Aorta (tissue), 5 donors: ENCODE results near the gene DPY30. TPM values are rescaled to one million over a fixed set of nuclear protein-coding genes. Genes with fewer than 3 reads are reported as not detected.
"Not testable (repeated sequence)": the region's sequence is repeated elsewhere in the genome, so short reads cannot be mapped to it uniquely, and the experiment has no call there.

ENCODE experiments used
- ATAC-seq: fragments of 200-7000 bp; cut with Tn5 transposase; one replicate; pipeline ENCODE4 v1.9.1; 2022; ENCODE audit warnings: moderate library complexity; ENCODE audit not compliant: low FRiP score
- DNase-seq, 2 donors: peaks; one replicate each; pipeline ENCODE4 v3.0.0-alpha.2; 2020
- H3K27ac ChIP-seq, 2 donors: one replicate each; pipeline ENCODE4 v1.5.1; 2013; ENCODE audit warnings: low read length in 2 of 2, mild to moderate bottlenecking in 2 of 2, moderate library complexity in 2 of 2, control low read depth in 1 of 2, inconsistent platforms in 1 of 2, low read depth in 1 of 2
- H3K27me3 ChIP-seq, 2 donors: one replicate each; pipeline ENCODE4 v1.6.1; 2013; ENCODE audit warnings: control low read depth in 1 of 2, low read length in 1 of 2, mild to moderate bottlenecking in 1 of 2, moderate library complexity in 1 of 2; ENCODE audit not compliant: insufficient read depth in 2 of 2, control insufficient read depth in 1 of 2
- H3K36me3 ChIP-seq, 2 donors: one replicate each; pipeline ENCODE4 v1.6.1; 2013; ENCODE audit warnings: control low read depth in 1 of 2, low read length in 1 of 2, mild to moderate bottlenecking in 1 of 2; ENCODE audit not compliant: insufficient read depth in 2 of 2, control insufficient read depth in 1 of 2
- H3K4me1 ChIP-seq, 2 donors: one replicate each; pipeline ENCODE4 v1.6.1; 2013; ENCODE audit warnings: low read length in 2 of 2, control low read depth in 1 of 2, mild to moderate bottlenecking in 1 of 2, moderate library complexity in 1 of 2; ENCODE audit not compliant: insufficient read depth in 2 of 2, control insufficient read depth in 1 of 2
- H3K4me3 ChIP-seq, 2 donors: one replicate each; pipeline ENCODE4 v1.5.1; 2013; ENCODE audit warnings: low read length in 2 of 2, control low read depth in 1 of 2, mild to moderate bottlenecking in 1 of 2
- H3K9me3 ChIP-seq: one replicate; pipeline ENCODE4 v1.6.1; 2013; ENCODE audit warnings: mild to moderate bottlenecking, low read length; ENCODE audit not compliant: control insufficient read depth
- WGBS, 2 donors: extraction: QIAGEN DNeasy Blood & Tissue Kit; methylation state at CpG; one replicate each; pipeline ENCODE4 v1.1.7; 2013; 5-methylcytosine and 5-hydroxymethylcytosine counted together
- intact Hi-C, 2 donors: fragments of 100-400 bp; cut with DNase I; formaldehyde crosslinking; loops; one replicate each; pipeline versions ENCODE4 v1.14.2 to v1.15.0; 2022
- polyA plus RNA-seq, 2 donors: library from polyadenylated mRNA; stranded (reverse); fragments of 200-250 nt; gene quantifications; one replicate each; pipeline ENCODE4 v1.2.3, GENCODE V29; 2013
- total RNA-seq, 2 donors: library from RNA; stranded (reverse); fragmentation: NEBNext Ultra II Directional; extraction: Animal tissue kit (Norgen Biotek cat#: 25700); gene quantifications; one replicate each; pipeline ENCODE4 v1.2.1, GENCODE V29; 2021
- donor health status: healthy with polysubstance abuse.
- donor health status: Bipolar disorder and iron deficiency.
- donor health status: DM: no; HTN: no; CAD: no.
- donor health status: DM: no; HTN: no; CAD: no.
- donor health status: DM: yes; HTN: yes; CAD: no.

The DPY30 gene
- total and polyA plus RNA-seq, 4 donors, result 38.4 to 131 (median 63.5) TPM

GRCh38 chr2:32012872-32013271 is 26.7 kb downstream of the DPY30 start:
- H3K27ac ChIP-seq, result no peak overlapping the region
- no peaks in the 10 kb centered on the region for H3K27me3 ChIP-seq
- no peaks in the 10 kb centered on the region for H3K9me3 ChIP-seq
- peaks cover 2 to 3% of the 10 kb centered on the region in 2 donors for H3K36me3 ChIP-seq
- intact Hi-C loops, result loop anchor here in 1 of 2 donors (5.0 kb wide), 1 partner anchor 49 kb away; the partner anchor contains the start of gene SPAST
- no peak overlapping the region for H3K4me3 ChIP-seq
- ATAC-seq (no peak), DNase-seq (no peak)
- no peaks in the 10 kb centered on the region for H3K4me1 ChIP-seq
- 84 to 89% methylated on average over 1 of the region's 1 CpG for WGBS, 2 donors

- 78 to 79% methylated on average over 5 of the region's 5 CpGs for WGBS, 2 donors
- DNase-seq, result no peak
Observed at GRCh38 chr2:32011485-32011960, 28.1 kb downstream of the DPY30 start.

GRCh38 chr2:32010670-32011484 is 28.7 kb downstream of the DPY30 start, which contains the start of gene MEMO1:
Gene MEMO1, minus strand, starts transcription at chr2:32011008. Its CDS starts 761 bp downstream, at chr2:32010247.
- Histone ChIP-seq H3K9me3 (no peaks in the 10 kb centered on the region), H3K4me3 (peak within 1 kb of the TSS; percentile 83 to 84), H3K27me3 (no peaks in the 10 kb centered on the region), H3K27ac (peak within 1 kb of the TSS; percentile 16 to 86), H3K36me3 (no peaks in the 10 kb centered on the region), H3K4me1 (peaks cover 0 to 2% of the 10 kb centered on the region in 2 donors)
- intact Hi-C loops, result loop anchor here (2.0 to 5.0 kb wide), 2 partner anchors 51 to 52 kb away; partner anchors contain the start of gene SPAST (in 2 of the 2)
- ATAC-seq (peak; percentile 93), DNase-seq (peak; percentile 97 to 98)
- WGBS, 2 donors, result 0 to 1% methylated on average over 42 to 57 of the region's 57 CpGs

More at GRCh38 chr2:32011485-32011960, 28.1 kb downstream of the DPY30 start:
- intact Hi-C loops, result loop anchor here (2.0 to 5.0 kb wide), 2 partner anchors 51 kb away; partner anchors contain the start of gene SPAST (in 2 of the 2)
- peak overlapping the region; percentile 83 to 84 for H3K4me3 ChIP-seq
- H3K27me3 ChIP-seq, result no peaks in the 10 kb centered on the region
- H3K4me1 ChIP-seq, result peaks cover 0 to 2% of the 10 kb centered on the region in 2 donors
- no peaks in the 10 kb centered on the region for H3K9me3 ChIP-seq
- no peak for ATAC-seq
- H3K27ac ChIP-seq, result no peak overlapping the region
- no peaks in the 10 kb centered on the region for H3K36me3 ChIP-seq

GRCh38 chr2:32010280-32010669 is 29.3 kb downstream of the DPY30 start:
- not testable (repeated sequence) for H3K9me3 ChIP-seq, H3K27me3 ChIP-seq, H3K36me3 ChIP-seq, H3K4me1 ChIP-seq
- DNase-seq, result peak; percentile 72 to 87
- ATAC-seq, result peak; percentile 88
- peak overlapping the region in 1 of 2 donors; percentile 61 for H3K27ac ChIP-seq
- intact Hi-C loops, result loop anchor here (2.0 to 5.0 kb wide), 2 partner anchors 52 to 53 kb away; partner anchors contain the start of gene SPAST (in 2 of the 2)
- 0 to 1% methylated on average over 10 to 32 of the region's 43 CpGs for WGBS, 2 donors
- H3K4me3 ChIP-seq, result peak overlapping the region; percentile 55 to 83

- DNase-seq (peak; percentile 60 to 84), ATAC-seq (no peak)
- Histone ChIP-seq H3K9me3 (no peaks in the 10 kb centered on the region), H3K27ac (peak overlapping the region; percentile 16 to 61), H3K27me3 (no peaks in the 10 kb centered on the region), H3K4me3 (peak overlapping the region; percentile 55 to 83), H3K36me3 (no peaks in the 10 kb centered on the region), H3K4me1 (peaks cover 0 to 2% of the 10 kb centered on the region in 2 donors)
- 0 to 1% methylated on average over 53 to 91 of the region's 91 CpGs for WGBS, 2 donors
- intact Hi-C loops, result loop anchor here (2.0 to 5.0 kb wide), 2 partner anchors 53 kb away; partner anchors contain the start of gene SPAST (in 2 of the 2)
Observed at GRCh38 chr2:32009516-32010256, 29.9 kb downstream of the DPY30 start.

- intact Hi-C loops, result no loop called here
- WGBS, 2 donors, result 0 to 1% methylated on average over 10 of the region's 10 CpGs
Observed at GRCh38 chr2:32008805-32009515, 30.6 kb downstream of the DPY30 start.

GRCh38 chr2:32007121-32007391 is 32.5 kb downstream of the DPY30 start:
- DNase-seq, result no peak
- ATAC-seq, result no peak
- H3K4me1 ChIP-seq, result peaks cover 0 to 2% of the 10 kb centered on the region in 2 donors
- no peak overlapping the region for H3K4me3 ChIP-seq
- no peaks in the 10 kb centered on the region for H3K27me3 ChIP-seq
- no peak overlapping the region for H3K27ac ChIP-seq
- intact Hi-C loops, result no loop called here
- no peaks in the 10 kb centered on the region for H3K36me3 ChIP-seq
- H3K9me3 ChIP-seq, result no peaks in the 10 kb centered on the region

More at GRCh38 chr2:32008805-32009515, 30.6 kb downstream of the DPY30 start:
- Histone ChIP-seq H3K36me3 (no peaks in the 10 kb centered on the region), H3K4me3 (peak overlapping the region; percentile 55 to 83), H3K27me3 (no peaks in the 10 kb centered on the region), H3K4me1 (peaks cover 0 to 2% of the 10 kb centered on the region in 2 donors), H3K9me3 (no peaks in the 10 kb centered on the region), H3K27ac (peak overlapping the region in 1 of 2 donors; percentile 18)
- no peak for DNase-seq
- no peak for ATAC-seq

GRCh38 chr2:32005371-32005976 is 34.1 kb downstream of the DPY30 start:
- Histone ChIP-seq H3K36me3 (no peaks in the 10 kb centered on the region), H3K27ac (no peak overlapping the region), H3K4me3 (no peak overlapping the region), H3K9me3 (no peaks in the 10 kb centered on the region), H3K27me3 (no peaks in the 10 kb centered on the region), H3K4me1 (peaks cover 0 to 2% of the 10 kb centered on the region in 2 donors)
- ATAC-seq (no peak), DNase-seq (no peak)
- intact Hi-C loops, result no loop called here
- WGBS, 2 donors, result 97 to 98% methylated on average over 2 of the region's 2 CpGs
